ENCODE results near the gene ROPN1L. TPM values are rescaled to one million over a fixed set of nuclear protein-coding genes. Genes with fewer than 3 reads are reported as not detected.

ROPN1L gene
- total RNA-seq, 1 donor from 2014 or later, result not detected

DNA sequence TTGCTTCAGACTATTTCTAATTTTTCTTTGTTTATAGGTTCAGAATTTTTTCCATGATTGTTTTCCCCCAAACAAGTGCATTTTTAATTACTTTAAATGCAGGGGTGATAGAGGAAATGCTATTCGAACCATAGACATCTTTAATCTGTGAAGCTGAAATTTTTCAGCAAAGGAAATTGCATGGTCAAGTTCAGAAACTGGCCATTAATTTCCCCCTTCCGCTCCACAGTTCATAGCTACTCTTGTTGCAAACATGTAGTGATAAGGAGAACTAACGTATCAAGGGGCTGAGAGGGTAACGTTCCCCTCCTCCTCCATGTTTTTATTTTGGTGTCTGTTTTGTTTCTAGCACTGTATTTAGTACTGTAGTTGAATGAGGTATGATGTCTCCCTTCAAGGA, 3.4 kb upstream of the ROPN1L start:
- intact Hi-C loops (cut with DNase I), result no loop called here
- DNase-seq (ENCODE audit: low spot score in 2 of 2), result no peak
- Histone ChIP-seq H3K36me3 (peaks cover 5 to 21% of the 10 kb centered on the region in 2 donors), H3K4me3 (no peak overlapping the region), H3K27me3 (no peaks in the 10 kb centered on the region), H3K4me1 (peaks cover 3% of the 10 kb centered on the region in 2 donors), H3K9me3 (no peaks in the 10 kb centered on the region), H3K27ac (no peak overlapping the region)
- TF ChIP-seq, protein P1, sequence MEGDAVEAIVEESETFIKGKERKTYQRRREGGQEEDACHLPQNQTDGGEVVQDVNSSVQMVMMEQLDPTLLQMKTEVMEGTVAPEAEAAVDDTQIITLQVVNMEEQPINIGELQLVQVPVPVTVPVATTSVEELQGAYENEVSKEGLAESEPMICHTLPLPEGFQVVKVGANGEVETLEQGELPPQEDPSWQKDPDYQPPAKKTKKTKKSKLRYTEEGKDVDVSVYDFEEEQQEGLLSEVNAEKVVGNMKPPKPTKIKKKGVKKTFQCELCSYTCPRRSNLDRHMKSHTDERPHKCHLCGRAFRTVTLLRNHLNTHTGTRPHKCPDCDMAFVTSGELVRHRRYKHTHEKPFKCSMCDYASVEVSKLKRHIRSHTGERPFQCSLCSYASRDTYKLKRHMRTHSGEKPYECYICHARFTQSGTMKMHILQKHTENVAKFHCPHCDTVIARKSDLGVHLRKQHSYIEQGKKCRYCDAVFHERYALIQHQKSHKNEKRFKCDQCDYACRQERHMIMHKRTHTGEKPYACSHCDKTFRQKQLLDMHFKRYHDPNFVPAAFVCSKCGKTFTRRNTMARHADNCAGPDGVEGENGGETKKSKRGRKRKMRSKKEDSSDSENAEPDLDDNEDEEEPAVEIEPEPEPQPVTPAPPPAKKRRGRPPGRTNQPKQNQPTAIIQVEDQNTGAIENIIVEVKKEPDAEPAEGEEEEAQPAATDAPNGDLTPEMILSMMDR (IDR thresholded peaks at IDR 0.05), result no peak

DNA sequence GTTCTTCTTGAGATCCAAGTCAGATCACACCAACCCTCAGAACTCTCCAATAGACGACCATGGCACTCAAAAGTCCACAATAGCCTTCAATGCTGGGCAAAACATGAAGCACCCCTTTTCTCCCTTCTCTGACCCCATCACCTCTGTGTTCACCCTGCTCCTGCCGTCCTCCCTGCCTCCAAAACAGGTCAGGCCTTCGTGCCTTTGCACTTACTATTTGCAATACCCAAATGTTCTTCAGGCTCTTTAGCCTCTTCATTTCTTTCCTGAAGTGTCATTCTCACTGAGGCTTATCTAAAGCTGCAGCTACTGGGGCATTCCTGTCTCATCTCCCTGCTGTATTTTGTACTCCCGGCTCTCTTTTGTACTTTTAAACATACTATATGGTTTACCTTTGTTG, 2.0 kb upstream of the ROPN1L start:
- Histone ChIP-seq H3K4me3 (no peak overlapping the region), H3K9me3 (no peaks in the 10 kb centered on the region), H3K27me3 (no peaks in the 10 kb centered on the region), H3K36me3 (peaks cover 5 to 7% of the 10 kb centered on the region in 2 donors), H3K4me1 (peaks cover 3% of the 10 kb centered on the region in 2 donors), H3K27ac (no peak overlapping the region)
- DNase-seq (ENCODE audit: low spot score in 2 of 2), result no peak
- intact Hi-C loops (cut with DNase I), result loop anchor here (5.0 kb wide), 2 partner anchors 87 to 157 kb away; partner anchors contain the start of gene MARCHF6
- TF ChIP-seq, protein P1 (IDR thresholded peaks at IDR 0.05), result no peak

DNA sequence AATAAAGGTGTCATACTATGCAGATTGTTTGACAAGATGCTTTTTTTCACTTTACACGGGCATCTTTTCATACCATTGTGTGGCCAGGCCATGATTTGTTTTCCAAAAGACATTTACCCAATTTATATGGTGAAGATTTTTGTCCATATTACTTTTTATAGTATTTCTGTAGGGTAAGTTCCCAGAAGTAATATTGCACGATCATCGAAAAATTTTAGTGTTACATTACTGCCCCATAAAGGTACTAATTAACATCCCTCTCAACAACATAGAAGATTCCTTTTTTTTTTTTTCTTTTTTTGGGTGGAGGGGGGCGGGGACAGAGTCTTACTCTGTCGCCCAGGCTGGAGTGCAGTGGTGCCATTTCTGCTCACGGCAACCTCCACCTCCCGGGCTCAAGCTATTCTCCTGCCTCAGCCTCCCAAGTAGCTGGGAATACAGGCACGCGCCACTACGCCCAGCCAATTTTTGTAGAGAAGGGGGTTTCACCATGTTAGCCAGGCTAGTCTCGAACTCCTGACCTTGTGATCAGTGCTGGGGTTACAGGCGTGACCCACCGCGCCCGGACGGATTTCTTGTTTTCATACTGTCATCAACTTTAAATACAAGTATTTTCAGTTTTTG, 1.2 kb upstream of the ROPN1L start:
- H3K4me3 ChIP-seq, result peak overlapping the region in 1 of 2 donors; percentile 78

DNA sequence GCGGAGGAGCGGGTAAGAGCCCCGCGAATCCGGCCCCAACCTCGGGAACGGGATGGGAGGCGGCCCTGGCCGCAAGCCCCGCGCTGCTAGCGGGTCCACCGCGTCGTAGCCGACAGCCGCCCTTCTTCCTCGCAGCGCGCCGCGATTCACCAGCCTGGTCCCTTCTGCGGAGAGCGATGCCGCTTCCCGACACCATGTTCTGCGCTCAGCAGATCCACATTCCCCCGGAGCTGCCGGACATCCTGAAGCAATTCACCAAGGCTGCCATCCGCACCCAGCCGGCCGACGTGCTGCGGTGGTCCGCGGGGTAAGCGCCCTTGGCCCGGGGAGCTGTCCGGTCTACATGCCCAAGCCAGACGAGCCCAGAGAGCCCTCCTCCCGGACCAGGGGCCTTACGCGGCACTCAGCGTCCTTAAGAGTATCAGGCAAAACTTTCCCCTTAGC, 335 bp downstream of the ROPN1L start:
- Histone ChIP-seq H3K27me3 (no peaks in the 10 kb centered on the region), H3K27ac (peak overlapping the region in 1 of 2 donors; percentile 54), H3K4me3 (peak overlapping the region; percentile 54 to 78), H3K9me3 (no peaks in the 10 kb centered on the region), H3K36me3 (peaks cover 0 to 5% of the 10 kb centered on the region in 2 donors), H3K4me1 (peaks cover 3% of the 10 kb centered on the region in 2 donors)
- DNase-seq (ENCODE audit: low spot score in 2 of 2), result no peak
- TF ChIP-seq, protein P1 (IDR thresholded peaks at IDR 0.05), result no peak
- intact Hi-C loops (cut with DNase I), result loop anchor here (5.0 kb wide), 2 partner anchors 90 to 160 kb away; partner anchors contain the start of gene MARCHF6

More for the DNA sequence above, 1.2 kb upstream of the ROPN1L start:
- no peaks in the 10 kb centered on the region for H3K27me3 ChIP-seq
- H3K27ac ChIP-seq, result no peak overlapping the region
- DNase-seq (ENCODE audit: low spot score in 2 of 2), result no peak
- H3K36me3 ChIP-seq, result peaks cover 0 to 5% of the 10 kb centered on the region in 2 donors
- peaks cover 3% of the 10 kb centered on the region in 2 donors for H3K4me1 ChIP-seq
- H3K9me3 ChIP-seq, result no peaks in the 10 kb centered on the region
- intact Hi-C loops (cut with DNase I), result loop anchor here (5.0 kb wide), 2 partner anchors 88 to 158 kb away; partner anchors contain the start of gene MARCHF6
- TF ChIP-seq, protein P1 (IDR thresholded peaks at IDR 0.05), result no peak

DNA sequence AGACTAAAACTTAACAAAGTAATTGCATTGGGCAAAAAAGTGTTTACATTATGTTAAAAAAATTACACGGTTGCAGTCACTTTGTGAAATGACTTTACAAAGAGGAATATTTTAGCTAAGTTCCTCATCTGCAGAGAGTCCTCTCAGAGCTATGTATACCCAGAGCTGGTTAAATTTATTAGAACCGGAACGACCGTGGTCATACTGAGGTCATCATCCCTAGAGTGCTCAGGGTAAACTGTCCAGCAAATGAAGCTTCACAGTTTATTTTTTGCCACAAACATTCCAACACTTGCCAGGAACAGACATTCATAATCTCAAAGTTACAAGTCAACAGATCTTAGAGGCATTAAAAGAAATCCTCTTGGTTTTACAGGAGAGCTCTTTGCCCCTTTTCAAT, 897 bp downstream of the ROPN1L start:
- Histone ChIP-seq H3K27me3 (no peaks in the 10 kb centered on the region), H3K27ac (no peak overlapping the region), H3K9me3 (no peaks in the 10 kb centered on the region), H3K4me1 (peaks cover 3% of the 10 kb centered on the region in 2 donors), H3K36me3 (peaks cover 0 to 4% of the 10 kb centered on the region in 2 donors), H3K4me3 (peak overlapping the region in 1 of 2 donors; percentile 78)
- no peak for DNase-seq (ENCODE audit: low spot score in 2 of 2)
- intact Hi-C loops (cut with DNase I), result loop anchor here (5.0 kb wide), 2 partner anchors 90 to 160 kb away; partner anchors contain the start of gene MARCHF6
- TF ChIP-seq, protein P1 (IDR thresholded peaks at IDR 0.05), result no peak

All from ascending aorta (tissue), 2 donors.